Rectal smooth muscle tissue (tissue), 1 donor: ENCODE data around the gene ITGAD.

Source experiments
- H3K27ac ChIP-seq: one replicate; pipeline ENCODE4 v1.7.0; 2013; ENCODE audit warnings: low read depth, low read length, inconsistent platforms
- H3K27me3 ChIP-seq: one replicate; pipeline ENCODE4 v1.7.0; 2013; ENCODE audit warnings: low read length; ENCODE audit not compliant: control insufficient read depth, insufficient read depth
- H3K36me3 ChIP-seq: one replicate; pipeline ENCODE4 v1.7.0; 2013; ENCODE audit warnings: low read length; ENCODE audit not compliant: control insufficient read depth, insufficient read depth
- H3K4me1 ChIP-seq: one replicate; pipeline ENCODE4 v1.7.0; 2013; ENCODE audit warnings: low read length; ENCODE audit not compliant: control insufficient read depth, insufficient read depth
- H3K4me3 ChIP-seq: one replicate; pipeline ENCODE4 v1.7.0; 2013; ENCODE audit warnings: low read length
- H3K9ac ChIP-seq: one replicate; pipeline ENCODE4 v1.7.0; 2013; ENCODE audit warnings: low read length

Gene ITGAD

DNA sequence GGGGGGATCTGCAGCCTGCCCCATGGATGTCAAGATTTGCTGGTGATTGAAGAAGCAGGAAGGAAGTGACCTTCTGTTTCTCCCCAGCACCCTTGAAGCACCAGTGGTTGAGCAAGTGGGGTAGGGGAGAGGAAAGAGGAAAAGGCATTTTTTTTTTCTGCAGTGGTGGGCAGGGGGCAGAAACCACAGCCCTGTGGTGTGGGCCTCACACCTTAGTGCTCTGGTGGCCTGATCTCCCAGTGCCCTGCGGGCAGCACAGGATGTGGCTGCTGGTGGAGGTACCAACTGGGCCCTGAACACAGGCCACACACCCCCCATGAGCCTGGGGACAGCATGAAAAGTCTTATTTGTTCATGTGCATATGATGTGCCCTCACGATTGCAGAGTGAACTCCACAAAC is 7.1 kb downstream of the ITGAD start:
- Histone ChIP-seq H3K4me1 (no peaks in the 10 kb centered on the region), H3K4me3 (no peak overlapping the region), H3K36me3 (no peaks in the 10 kb centered on the region), H3K9ac (no peak overlapping the region), H3K27ac (no peak overlapping the region), H3K27me3 (peaks cover 3% of the 10 kb centered on the region)

DNA sequence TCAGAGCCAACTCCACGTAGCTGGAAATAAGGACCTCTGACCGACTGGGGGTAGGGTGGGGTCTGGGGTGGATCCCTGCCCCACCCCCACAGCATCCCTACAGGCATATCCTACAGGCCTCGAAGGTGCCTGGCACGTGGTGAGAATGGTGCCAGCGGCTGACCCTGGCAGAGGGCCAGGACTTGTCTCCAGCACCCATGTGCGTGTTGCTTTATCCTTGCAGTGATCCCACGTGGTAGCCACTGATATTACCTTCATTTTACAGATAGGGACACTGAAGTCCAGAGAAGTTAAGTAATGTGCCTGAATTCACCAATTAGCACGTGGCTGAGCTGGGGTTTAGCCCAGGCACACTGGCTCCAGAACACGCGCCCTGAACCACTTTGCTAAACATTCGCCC is 8.3 kb downstream of the ITGAD start:
- no peak overlapping the region for H3K27ac ChIP-seq
- H3K27me3 ChIP-seq, result peaks cover 3% of the 10 kb centered on the region
- no peaks in the 10 kb centered on the region for H3K36me3 ChIP-seq
- no peaks in the 10 kb centered on the region for H3K4me1 ChIP-seq
- H3K4me3 ChIP-seq, result no peak overlapping the region
- no peak overlapping the region for H3K9ac ChIP-seq

DNA sequence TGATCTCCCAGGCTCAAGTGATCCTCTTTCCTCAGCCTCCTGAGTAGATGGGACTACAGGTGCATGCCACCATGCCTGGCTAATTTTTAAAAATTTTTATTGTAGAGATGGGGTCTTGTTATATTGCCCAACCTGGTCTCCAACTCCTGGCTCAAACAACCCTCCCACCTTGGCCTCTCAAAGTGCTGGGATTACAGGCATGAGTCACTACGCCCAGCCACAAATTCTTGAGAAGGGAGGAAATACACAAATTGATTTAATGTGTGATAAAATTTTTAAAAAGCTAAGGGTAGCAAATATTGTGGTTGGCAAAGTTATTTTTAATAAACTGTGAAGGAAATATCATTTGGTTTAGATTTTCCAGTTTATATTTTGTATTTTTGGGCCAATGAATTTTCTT is 9.6 kb downstream of the ITGAD start:
- Histone ChIP-seq H3K4me1 (no peaks in the 10 kb centered on the region), H3K9ac (no peak overlapping the region), H3K27me3 (no peaks in the 10 kb centered on the region), H3K27ac (no peak overlapping the region), H3K4me3 (no peak overlapping the region), H3K36me3 (no peaks in the 10 kb centered on the region)

DNA sequence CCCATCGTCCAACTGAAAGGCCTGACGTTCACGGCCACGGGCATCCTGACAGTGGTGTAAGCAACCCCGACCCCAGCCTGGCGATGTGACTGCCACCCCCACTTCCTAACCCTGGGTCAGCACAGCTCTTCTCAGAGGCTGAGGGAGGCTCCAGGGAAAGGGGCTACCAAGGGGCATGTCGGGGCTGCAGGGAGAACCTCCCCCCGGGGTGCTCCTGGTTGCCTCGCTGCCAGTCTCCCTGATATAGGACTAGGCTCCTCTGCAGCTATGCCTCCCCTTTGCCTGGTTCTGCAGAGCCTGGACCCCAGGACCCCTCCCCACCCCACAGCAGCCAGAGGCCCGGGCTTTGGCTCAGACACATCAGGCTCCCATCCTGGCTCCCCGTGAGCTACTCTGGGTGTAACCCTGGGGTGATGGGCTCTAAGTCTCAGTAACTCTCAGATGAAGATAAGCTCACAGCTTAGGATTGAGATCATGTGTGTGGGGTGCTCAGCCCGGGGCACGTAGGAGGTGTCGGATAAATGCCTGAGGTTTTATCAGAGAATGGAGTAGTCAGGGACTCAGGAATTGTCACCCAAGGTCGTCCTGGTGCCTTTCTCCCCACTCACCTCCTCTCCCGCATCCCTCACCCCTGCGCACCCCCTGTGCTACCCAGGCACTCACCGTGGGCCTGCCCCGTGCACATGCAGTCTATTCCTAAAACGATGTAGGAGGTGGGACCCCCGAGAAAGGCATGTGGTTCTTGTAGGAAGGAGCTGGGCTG is 10.6 kb downstream of the ITGAD start:
- no peak overlapping the region for H3K9ac ChIP-seq
- H3K27me3 ChIP-seq, result peaks cover 3% of the 10 kb centered on the region
- no peaks in the 10 kb centered on the region for H3K4me1 ChIP-seq
- H3K27ac ChIP-seq, result no peak overlapping the region
- no peak overlapping the region for H3K4me3 ChIP-seq
- no peaks in the 10 kb centered on the region for H3K36me3 ChIP-seq

DNA sequence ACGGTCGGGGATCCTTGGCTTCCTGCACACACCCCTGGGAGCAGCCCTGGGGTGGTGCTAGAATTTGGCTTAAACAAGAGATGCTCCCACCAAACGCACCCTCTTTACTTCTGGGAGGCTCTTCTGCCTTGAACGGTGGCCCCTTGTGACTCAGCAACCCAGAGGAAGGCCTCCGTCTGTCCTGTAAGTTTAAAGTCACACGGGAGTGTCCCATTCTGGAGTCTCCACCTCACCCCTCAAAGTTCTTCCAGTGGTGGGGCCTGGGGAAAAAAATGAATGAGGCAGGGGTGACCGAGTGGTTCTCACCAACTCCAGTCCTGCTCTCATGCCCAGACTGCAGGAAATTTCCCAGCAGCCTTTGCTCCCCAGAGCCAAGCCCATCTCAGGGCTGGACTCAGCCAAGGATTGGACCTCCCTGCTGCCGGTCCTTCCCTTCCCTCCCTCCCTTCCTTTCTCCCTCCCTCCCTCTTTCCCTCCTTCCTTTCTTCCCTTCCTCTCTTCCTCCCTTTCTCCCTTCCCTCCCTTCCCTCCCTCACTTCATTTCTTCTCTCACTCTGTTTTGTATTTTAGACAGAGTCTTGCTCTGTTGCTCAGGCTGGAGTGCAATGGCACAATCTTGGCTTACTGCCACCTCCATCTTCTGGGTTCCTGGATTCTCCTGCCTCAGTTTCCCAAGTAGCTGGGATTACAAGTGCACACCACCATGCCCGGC is 11.4 kb downstream of the ITGAD start:
- Histone ChIP-seq H3K36me3 (no peaks in the 10 kb centered on the region), H3K4me1 (no peaks in the 10 kb centered on the region), H3K4me3 (no peak overlapping the region), H3K27ac (no peak overlapping the region), H3K27me3 (peaks cover 3% of the 10 kb centered on the region), H3K9ac (no peak overlapping the region)

- H3K9ac ChIP-seq, result no peak overlapping the region
- H3K4me3 ChIP-seq, result no peak overlapping the region
- H3K27ac ChIP-seq, result no peak overlapping the region
- no peaks in the 10 kb centered on the region for H3K36me3 ChIP-seq
- peaks cover 3% of the 10 kb centered on the region for H3K27me3 ChIP-seq
- H3K4me1 ChIP-seq, result no peaks in the 10 kb centered on the region
Measured at GRCh38 chr16:31407406-31407805, 14.3 kb downstream of the ITGAD start.

DNA sequence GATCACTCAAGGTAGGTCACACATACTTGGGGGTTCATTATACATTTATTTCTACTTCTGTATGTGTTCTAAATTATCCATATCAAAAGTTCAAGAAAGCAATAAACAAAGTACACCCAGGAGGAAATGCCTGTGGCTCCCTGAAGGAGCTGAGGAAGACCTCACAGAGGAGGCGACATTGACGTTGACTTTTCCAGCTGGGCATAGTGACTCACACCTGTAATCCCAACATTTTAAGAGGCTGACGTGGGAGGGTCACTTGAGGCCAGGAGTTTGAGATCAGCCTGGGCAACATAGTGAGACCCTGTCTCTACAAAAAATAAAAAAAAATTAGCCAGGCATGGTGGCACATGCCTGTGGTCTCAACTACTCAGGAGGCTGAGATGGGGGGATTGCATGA is 16.3 kb downstream of the ITGAD start:
- H3K4me3 ChIP-seq, result no peak overlapping the region

DNA sequence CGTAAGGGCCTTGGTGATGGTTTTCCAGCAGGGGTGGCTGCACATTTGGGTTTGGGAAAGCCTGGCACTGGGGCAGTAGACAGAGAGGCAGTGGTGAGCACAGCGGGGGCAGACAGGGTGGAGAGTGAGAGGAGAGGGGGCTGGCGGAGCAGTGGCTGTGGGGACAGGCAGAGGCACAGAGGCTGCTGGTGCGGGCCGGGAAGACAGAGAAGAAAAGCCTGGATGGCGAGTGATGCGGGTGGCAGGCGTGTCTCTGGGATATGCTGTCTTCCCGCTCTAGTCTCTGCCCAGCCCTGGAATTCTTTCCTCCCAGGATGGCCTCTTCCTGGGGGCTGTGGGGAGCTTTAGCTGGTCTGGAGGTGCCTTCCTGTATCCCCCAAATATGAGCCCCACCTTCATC is 16.9 kb downstream of the ITGAD start:
- no peak overlapping the region for H3K9ac ChIP-seq
- H3K4me1 ChIP-seq, result no peaks in the 10 kb centered on the region
- no peaks in the 10 kb centered on the region for H3K36me3 ChIP-seq
- H3K27ac ChIP-seq, result no peak overlapping the region
- peaks cover 3% of the 10 kb centered on the region for H3K27me3 ChIP-seq
- H3K4me3 ChIP-seq, result no peak overlapping the region

More for the DNA sequence above, 16.3 kb downstream of the ITGAD start:
- no peak overlapping the region for H3K9ac ChIP-seq
- H3K27me3 ChIP-seq, result peaks cover 3% of the 10 kb centered on the region
- no peaks in the 10 kb centered on the region for H3K4me1 ChIP-seq
- no peaks in the 10 kb centered on the region for H3K36me3 ChIP-seq
- no peak overlapping the region for H3K27ac ChIP-seq

DNA sequence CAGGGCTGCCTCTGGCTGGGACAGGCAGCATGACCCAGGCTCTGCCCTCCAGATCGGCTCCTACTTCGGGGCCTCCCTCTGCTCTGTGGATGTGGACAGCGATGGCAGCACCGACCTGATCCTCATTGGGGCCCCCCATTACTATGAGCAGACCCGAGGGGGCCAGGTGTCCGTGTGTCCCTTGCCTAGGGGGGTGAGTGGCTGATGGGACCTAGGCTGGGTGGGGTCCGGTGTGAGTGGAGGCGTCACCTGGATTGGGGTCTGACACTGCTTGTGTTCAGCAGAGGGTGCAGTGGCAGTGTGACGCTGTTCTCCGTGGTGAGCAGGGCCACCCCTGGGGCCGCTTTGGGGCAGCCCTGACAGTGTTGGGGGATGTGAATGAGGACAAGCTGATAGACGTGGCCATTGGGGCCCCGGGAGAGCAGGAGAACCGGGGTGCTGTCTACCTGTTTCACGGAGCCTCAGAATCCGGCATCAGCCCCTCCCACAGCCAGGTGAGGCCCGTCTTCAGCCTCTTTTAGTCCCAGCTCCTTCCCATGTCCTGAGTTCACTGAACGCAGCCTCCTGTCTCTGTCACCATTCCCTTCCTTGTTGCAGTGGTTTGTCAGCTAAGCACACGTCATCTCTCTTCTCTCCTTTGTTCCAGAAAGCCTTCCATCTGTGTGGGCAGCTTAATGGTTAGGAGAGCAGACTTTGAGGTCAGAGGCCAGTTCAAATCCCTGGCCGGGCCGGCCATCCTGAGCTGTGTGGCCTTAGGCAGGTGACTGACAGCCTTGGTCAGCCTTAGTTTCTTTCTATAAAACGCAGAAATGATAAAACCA is 18.1 kb downstream of the ITGAD start:
- H3K36me3 ChIP-seq, result no peaks in the 10 kb centered on the region
- H3K4me1 ChIP-seq, result no peaks in the 10 kb centered on the region
- H3K27me3 ChIP-seq, result peaks cover 3% of the 10 kb centered on the region
- no peak overlapping the region for H3K9ac ChIP-seq
- no peak overlapping the region for H3K4me3 ChIP-seq
- no peak overlapping the region for H3K27ac ChIP-seq

DNA sequence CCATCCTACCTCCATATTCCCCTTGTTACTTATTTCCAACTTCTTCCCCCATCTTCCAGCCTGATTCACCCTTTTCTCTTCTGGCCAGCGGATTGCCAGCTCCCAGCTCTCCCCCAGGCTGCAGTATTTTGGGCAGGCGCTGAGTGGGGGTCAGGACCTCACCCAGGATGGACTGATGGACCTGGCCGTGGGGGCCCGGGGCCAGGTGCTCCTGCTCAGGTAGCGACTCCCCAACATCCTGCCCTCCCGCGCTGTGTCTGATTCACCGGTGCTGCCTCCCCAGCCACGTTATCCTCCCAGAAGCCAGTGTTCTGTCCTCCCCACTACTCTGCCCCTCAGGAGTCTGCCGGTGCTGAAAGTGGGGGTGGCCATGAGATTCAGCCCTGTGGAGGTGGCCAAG is 19.6 kb downstream of the ITGAD start:
- H3K4me3 ChIP-seq, result no peak overlapping the region
- no peaks in the 10 kb centered on the region for H3K36me3 ChIP-seq
- H3K27ac ChIP-seq, result no peak overlapping the region
- no peaks in the 10 kb centered on the region for H3K4me1 ChIP-seq
- H3K27me3 ChIP-seq, result peaks cover 3% of the 10 kb centered on the region
- no peak overlapping the region for H3K9ac ChIP-seq

GRCh38 chr16:31413381-31413780 is 20.2 kb downstream of the ITGAD start:
- Histone ChIP-seq H3K36me3 (no peaks in the 10 kb centered on the region), H3K9ac (no peak overlapping the region), H3K4me3 (no peak overlapping the region), H3K4me1 (no peaks in the 10 kb centered on the region), H3K27ac (no peak overlapping the region), H3K27me3 (peaks cover 5% of the 10 kb centered on the region)

GRCh38 chr16:31413943-31414342 is 20.8 kb downstream of the ITGAD start:
- H3K36me3 ChIP-seq, result no peaks in the 10 kb centered on the region
- peaks cover 4% of the 10 kb centered on the region for H3K27me3 ChIP-seq
- H3K9ac ChIP-seq, result no peak overlapping the region
- no peaks in the 10 kb centered on the region for H3K4me1 ChIP-seq
- no peak overlapping the region for H3K4me3 ChIP-seq
- H3K27ac ChIP-seq, result no peak overlapping the region
